Liver (tissue), 3 donors: ENCODE measurements around the gene ARNT2.

Source experiments
- EGR1 ChIP-seq, 2 donors: IDR thresholded peaks; 2 replicates each; pipeline ENCODE4 v1.6.1; 2016 to 2018; ENCODE audit warnings: antibody characterized with exemption in 2 of 2, low read depth in 2 of 2
- TF ChIP-seq, protein P1 (sequence below): fragments of 150-350 bp; IDR thresholded peaks from 2 replicates; pipeline ENCODE4 v1.5.1; 2017; ENCODE audit warnings: improper control_type of control experiment, low read depth, low read length; ENCODE audit not compliant: missing input control
- donor health status: healthy.
- donor health status: healthy.

GRCh38 chr15:80449825-80450224 lies 45.6 kb downstream of the ARNT2 start:
- TF ChIP-seq, protein P1, sequence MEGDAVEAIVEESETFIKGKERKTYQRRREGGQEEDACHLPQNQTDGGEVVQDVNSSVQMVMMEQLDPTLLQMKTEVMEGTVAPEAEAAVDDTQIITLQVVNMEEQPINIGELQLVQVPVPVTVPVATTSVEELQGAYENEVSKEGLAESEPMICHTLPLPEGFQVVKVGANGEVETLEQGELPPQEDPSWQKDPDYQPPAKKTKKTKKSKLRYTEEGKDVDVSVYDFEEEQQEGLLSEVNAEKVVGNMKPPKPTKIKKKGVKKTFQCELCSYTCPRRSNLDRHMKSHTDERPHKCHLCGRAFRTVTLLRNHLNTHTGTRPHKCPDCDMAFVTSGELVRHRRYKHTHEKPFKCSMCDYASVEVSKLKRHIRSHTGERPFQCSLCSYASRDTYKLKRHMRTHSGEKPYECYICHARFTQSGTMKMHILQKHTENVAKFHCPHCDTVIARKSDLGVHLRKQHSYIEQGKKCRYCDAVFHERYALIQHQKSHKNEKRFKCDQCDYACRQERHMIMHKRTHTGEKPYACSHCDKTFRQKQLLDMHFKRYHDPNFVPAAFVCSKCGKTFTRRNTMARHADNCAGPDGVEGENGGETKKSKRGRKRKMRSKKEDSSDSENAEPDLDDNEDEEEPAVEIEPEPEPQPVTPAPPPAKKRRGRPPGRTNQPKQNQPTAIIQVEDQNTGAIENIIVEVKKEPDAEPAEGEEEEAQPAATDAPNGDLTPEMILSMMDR = no peak
- TF ChIP-seq EGR1 (IDR thresholded peaks at IDR 0.05; ENCODE audit: low read depth in 2 of 2) = no peak
